HTR-8/SVneo (cell line): ENCODE data around the gene CYTH4.

Experiments
- DNase-seq: peaks from one replicate; pipeline ENCODE4 v3.0.0; 2011; ENCODE audit warnings: low spot score, mixed read lengths; ENCODE audit not compliant: insufficient read length
- FAIRE-seq: peaks from 2 replicates; lab custom pipeline; 2011; peaks lifted over from hg19 to GRCh38; lab: Jason Lieb, UNC

The CYTH4 gene

DNA sequence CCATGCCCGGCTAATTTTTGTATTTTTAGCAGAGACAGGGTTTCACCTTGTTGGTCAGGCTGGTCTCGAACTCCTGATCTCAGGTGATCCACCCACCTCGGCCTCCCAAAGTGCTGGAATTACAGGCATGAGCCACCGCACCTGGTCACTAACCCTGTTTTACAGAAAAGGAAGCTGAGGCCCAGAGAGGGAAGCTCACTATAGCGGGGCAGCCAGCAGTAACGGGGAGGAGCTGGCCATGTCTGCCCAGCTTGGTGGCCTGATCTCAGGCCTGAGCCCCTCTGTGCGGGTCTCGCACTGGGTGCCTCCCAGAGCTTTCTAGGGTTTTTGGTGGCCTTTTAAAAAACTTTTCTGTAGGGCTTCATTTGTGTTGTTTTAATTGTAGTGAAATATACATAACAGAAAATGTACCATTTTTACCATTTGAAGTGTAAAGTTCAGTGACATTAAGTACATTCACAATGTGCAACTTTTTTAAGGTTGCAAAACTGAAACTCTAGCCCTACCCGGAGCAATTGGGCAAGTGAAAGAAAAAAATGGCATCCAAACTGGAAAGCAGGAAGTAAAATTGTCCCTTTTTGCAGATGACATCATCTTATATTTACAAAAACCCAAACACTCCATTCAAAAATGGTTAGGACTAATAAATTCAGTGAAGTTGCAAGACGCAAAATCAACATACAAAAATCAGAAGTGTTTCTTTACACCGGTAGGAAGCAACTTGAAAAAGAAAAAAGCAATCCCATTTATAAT, 14.5 kb upstream of the CYTH4 start:
- no peak for FAIRE-seq

DNA sequence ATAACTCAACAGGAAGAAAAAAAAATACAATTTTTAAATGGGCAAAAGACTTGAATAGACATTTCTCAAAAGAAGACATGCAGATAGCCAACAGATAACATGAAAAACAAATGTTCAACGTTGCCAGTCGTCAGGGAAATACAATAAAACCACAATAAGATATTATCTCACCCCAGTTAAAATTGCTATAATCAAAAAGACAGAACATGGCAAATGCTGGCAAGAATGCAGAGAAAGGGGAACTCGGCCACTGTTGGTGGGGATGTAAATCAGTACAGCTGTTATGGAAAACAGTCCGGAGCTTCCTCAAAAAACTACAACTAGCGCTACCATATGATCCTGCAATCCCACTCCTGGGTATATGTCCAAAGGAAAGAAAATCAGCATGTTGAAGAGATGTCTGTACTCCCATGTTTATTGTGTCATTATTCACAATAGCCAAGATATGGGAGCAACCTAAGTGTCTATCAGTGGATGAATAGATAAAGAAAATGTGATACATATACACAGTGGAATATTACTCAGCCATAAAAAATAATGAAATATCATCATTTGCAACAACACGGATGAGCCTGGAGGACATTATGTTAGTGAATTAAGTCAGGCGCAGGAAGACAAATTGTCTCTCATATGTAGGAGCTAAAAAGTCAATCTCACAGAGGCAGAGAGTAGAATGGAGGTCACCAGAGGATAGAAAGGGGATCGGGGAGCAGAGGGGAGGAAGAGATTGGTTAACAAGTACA, 12.2 kb upstream of the CYTH4 start:
- FAIRE-seq (no peak), DNase-seq (no peak)

More for the DNA sequence above, 14.5 kb upstream of the CYTH4 start:
- DNase-seq: no peak

DNA sequence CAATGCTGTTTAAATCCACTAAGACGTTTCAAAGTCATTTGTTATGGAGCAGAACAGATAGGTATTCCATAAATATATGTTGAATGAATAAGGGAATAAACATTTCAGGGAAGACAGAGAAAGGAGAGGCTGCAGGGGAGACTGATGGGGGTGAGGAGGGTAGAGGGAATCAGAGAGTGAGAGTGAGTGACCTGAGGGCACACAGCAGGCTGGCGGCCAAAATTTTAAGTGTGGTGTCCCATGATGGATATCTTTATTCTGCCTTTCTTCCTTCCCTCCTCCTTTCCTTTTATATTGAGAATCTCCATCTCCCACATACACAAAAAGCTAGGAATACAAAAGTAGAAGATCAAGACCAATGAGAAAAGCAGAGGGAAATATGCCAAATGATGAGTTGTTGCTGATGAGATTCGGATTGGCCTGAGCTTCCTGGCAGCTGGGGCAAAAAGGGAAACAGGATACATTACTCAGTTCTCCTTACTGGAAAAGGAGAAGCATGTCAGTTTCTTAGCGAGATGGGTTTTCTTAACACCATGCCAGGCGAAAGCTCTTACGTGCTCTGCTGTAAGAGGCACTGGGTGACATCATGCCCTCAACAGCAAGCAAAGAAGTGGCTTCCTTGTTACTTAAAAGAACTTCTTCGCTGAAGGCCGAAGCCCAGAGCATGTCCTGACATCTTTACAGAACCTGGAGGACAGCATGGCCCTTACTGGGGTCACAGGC, 11.2 kb upstream of the CYTH4 start:
- DNase-seq (no peak), FAIRE-seq (no peak)

DNA sequence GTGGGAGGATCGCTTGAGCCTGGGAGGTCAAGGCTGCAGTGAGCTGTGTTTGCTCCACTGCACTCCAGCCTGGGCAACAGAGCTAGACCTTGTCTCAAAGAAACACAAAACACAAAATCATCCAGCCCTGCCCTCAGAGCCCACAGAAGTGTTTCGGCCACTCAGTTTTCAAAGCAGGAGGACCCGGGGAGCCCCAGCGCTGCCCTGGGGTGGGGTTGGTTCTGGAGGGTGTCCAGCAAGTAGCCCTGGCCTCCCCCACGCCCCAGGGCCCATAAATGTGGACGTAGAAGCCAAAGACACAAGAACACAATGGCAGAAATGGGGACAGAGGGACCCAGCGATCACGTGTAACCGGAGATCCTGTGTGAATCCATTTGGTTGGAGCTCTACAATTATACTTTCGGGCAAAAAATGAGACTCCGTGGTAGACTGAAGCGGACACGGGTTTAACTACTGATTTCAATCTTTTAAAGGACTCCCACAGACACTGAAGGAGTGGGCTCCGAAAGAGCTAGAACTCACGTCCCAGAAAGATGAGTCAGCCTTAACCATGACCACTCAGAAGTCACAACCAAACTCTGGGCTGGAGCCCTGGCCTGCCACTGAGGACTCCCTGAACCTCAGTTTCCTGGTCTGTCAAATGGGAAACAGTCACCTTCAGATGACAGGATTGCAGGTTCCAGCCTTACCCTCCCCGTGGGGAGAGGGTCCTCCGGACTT, 9.0 kb upstream of the CYTH4 start:
- DNase-seq (peak; percentile 29), FAIRE-seq (no peak)

DNA sequence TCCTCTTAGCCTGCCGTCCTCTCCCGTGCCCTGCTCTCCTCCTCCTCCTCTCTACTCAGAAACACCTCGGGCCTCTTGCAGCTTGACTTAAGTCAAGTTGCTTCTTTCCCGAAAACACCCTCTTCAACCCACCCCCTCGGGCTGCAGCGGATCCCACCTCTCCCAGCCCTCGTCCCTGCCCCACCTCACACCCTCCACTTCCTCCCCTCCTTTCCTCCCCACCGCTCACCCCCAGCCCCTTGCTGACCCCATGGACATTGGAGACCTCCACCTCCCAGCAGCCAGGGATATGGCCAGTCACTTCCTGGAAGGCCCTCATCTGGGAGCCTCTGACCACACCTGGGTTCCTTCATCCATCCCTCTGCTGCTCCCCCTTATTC, 8.5 kb upstream of the CYTH4 start:
- FAIRE-seq (no peak), DNase-seq (no peak)

DNA sequence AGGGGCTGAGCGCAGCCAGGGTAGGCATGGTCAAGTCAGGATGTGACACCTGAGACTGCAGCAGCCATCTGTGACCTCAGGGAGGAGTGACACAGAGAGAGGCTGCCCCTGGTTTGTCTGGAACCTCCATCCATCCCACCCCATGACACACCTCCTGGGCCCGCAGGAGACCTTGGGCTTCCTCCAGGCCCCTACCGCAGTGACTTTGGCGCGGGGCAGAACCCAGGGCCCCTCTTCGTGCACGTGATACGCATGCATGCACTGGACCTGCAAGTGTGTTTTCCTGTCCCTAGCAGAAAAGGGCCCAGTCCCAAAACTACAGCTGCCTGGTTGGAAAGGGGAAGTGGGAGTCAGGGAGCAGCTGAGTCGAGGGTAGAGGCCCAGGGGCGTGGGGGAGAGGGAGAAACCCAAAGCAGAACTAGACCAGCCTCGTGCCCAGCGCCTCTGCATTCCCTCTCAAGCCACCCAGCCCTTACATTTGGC, 7.9 kb upstream of the CYTH4 start:
- FAIRE-seq (no peak), DNase-seq (no peak)

DNA sequence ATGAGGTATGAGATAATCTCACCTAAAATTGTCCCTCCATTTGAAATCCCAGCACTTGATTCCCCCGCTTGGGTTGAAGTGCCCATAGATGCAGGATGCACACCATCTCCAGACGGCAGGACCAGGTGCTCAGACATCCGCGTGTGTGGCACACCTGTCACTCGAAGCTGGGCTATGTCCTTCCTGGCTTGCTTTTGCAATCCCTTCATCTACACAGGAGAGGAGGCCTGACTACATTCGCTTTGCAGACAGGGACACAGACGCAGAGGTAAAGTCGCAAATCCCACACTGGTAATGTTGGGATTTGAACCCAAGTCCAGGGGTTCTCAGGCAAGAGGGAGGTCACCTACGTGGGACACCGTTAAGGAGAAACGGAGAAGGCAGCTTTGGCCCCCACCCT, 7.2 kb upstream of the CYTH4 start:
- FAIRE-seq (no peak), DNase-seq (no peak)

DNA sequence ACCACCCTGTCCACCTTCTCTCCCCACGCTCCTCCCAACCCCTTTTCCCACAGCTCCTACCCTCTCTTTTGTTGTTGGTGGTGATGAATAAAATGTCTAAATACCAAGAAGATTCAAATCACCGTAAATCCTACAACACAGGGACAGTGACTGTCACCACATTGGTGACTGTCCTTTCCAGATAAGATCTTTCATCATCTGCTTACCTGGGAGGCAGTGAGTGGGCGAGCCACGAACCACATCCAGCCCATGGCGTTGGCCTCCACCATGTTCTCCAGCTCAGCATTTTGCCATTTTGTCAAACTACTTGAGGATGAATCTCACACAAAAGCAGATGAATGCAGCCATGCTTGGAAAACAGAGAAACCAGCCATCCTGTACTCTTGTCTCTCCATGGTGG, 6.7 kb upstream of the CYTH4 start:
- no peak for DNase-seq
- FAIRE-seq: no peak

DNA sequence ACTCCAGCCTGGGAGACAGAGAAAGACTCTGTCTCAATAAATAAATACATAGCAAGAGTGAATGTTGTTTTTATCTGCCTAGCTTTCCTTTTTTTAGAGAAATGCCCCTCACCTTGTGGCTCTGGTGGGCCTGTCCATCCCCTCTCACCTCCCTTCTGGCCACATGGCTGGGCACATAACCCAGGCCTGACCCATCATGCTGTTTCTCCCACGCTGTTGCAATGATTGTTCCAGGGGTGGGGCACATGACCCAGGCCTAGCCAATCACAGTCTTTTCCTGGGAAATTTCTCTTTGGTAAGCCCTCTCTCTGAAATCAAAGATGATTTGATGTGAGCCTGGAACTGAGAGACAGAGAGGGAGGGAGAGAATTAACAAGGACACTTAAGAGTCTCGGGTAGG, 5.5 kb upstream of the CYTH4 start:
- DNase-seq (no peak), FAIRE-seq (no peak)

DNA sequence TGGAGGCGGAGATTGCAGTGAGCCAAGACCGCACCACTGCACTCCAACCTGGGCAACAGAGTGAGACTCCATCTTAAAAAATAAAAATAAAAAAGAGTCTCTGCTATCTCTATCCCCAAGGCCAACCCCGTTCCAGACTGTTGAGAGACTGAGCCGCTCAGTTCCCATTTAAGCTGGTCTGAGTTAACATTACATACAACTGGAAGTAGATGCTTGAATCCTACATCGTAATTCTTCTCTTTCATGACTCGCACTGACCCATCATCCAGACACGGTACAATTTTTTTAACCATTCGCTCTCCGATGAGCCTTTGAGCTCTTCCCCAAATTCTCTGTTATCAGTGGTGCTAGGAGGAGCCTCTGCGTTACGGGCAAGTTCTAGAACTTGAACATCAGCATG, 4.9 kb upstream of the CYTH4 start:
- FAIRE-seq: no peak
- DNase-seq: no peak

DNA sequence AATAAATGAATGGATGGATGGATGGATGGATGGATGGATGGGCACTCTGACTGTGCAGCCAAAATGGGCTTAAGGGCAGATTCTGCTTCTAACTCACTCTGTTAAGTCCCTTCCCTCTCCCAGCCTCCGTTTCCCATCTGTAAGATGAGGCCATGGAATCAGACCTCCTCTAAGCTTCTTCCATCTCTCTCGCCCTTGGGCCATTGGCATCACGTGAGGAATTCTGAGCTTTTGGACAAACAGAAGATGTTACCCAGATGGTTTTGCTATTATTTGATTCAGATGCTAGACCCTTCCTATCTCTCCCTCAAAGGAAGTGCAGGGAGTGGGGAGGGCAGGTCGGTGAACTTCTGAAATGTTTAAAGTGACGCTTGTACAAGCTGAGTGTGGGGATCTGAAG, 4.0 kb upstream of the CYTH4 start:
- no peak for FAIRE-seq

DNA sequence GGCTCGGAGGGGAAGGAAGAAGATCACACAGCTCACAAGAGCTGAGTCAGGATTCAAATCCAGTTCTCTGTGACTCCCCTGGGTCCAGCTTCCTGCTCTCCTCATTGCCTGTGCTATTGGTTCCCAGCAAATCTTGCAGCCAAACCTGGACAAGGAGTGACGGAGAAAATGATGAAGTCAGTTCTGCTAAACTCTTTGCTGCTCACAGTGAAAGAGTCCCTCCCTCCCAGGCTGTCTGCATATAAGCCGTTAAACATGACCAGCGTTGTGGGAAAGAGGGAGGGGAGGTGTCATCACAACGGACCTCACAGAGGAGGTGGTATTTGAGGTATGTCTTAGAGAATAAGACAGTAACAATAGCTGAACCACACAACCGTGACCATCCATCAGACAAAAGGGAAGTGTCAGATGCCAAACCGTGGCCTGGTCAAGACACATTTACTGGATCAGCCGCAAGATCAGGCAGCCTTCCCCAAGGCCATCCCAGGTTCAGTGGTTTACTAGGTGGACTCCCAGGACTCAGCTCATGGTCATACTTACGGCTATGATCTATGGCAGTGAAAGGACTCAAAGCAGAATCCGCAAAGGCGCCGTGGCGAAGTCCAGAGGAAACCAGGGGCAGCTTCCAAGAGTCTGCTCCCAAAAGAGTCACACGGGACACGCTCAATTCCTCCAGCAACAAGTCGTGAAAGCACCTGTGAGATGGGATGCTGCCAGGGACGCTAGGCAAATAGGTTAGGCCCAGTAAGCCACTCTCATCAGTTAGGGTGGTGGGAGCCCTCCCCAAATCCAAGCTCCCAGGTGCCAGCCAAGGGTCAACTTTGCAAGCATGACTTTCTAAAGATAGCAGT, 2.8 kb upstream of the CYTH4 start:
- no peak for DNase-seq
- no peak for FAIRE-seq

More for the DNA sequence above, 4.0 kb upstream of the CYTH4 start:
- DNase-seq: no peak

DNA sequence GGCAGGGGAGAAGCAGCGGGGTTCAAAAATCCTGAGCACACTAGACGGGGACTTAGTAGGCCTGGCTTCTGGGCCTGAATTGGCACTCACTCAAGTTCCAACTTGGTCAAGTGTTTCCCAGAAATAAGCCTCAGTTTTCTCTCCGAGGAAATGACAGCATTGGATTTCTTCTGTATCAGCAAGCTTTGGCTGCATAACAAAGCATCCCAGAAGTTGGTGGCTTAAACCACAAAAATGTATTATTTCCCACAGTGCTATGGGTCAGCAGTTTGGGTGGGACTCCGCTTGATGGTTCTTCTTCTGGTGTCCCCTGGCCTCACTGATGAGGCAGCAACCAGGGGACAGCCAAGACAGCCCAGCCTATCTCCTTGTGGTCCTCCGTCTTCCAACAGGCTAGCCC, 1.6 kb upstream of the CYTH4 start:
- no peak for FAIRE-seq

DNA sequence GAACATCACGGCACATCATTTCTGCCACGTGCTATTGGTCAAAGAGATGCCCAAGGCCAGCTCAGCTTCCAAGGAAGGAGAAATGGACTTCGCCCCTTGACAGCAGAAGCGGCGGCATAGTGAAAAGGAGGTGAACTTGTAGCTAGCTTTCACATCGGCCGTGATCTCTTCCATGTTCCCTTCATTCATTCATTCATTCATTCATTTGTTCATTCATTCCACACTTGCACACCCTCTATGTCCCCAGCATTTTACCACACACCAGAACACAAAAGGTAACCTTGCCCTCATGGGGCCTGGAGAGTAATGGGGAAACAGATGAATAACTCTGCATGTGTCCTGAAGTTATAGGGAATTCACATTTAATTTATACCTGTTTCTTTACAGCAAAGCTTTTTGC, 1.1 kb upstream of the CYTH4 start:
- FAIRE-seq (no peak), DNase-seq (no peak)

More for the DNA sequence above, 1.6 kb upstream of the CYTH4 start:
- DNase-seq: no peak

DNA sequence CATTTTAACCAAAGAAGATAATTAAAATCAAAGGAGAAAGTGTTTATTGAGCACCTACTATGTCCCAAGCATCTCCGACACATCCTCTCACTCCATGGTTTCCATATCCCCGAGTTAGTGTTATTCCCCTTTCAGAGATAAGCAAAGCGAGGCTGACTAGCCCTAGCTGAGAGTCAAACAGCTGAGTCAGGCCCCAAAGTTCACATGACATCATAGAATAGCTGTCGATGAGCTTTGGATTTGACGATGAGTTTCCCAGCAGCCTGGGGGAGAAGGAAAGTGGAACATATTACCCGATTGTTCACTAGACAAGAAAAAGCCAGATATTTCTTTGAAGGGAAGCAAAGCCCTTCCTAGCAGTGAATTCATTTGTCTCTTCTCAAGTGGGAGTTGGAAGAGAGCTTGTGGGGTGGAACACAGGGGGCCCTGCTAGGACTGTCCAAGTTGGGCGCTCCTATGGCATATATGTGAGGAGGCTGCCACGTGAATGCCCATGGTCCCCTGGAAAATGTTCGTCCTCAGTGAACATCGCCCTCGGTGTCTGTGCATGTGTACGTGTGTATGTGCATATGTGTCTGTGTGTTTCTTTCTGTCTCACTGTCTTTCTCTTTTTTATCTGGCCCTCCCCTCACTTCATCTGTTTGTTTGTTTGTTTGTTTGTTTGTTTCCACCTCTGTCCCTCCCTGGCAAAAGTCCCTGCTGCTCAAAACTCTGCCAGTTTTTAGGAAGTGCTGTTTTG, 493 bp upstream of the CYTH4 start:
- no peak for FAIRE-seq
- no peak for DNase-seq

DNA sequence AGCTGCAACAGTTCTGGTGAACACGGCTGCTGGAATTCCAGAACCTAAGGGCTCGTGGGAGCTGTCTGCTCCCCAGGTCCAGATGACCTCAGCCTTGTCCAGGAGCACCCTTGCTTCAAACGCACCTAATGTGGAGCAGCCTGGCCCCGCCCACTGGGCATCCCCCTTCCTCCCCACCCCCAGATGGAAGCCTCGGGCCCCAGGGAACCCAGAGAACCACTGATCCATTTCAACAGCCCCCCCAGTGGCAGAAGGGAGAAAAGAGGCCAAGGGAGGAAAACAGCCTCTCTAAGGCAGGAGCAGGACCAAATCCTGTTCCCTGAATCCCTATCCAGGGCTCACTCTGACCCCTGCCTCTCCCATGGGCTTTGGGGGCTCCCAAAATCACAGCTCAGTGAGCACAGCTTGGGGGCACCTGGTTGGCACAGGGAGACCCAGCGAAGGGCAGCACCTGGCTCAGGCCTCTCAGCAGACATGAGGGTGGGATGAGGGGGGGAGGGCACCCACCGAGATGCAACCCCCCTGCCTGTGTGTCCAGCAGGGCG, 1.2 kb downstream of the CYTH4 start:
- DNase-seq (no peak), FAIRE-seq (no peak)

DNA sequence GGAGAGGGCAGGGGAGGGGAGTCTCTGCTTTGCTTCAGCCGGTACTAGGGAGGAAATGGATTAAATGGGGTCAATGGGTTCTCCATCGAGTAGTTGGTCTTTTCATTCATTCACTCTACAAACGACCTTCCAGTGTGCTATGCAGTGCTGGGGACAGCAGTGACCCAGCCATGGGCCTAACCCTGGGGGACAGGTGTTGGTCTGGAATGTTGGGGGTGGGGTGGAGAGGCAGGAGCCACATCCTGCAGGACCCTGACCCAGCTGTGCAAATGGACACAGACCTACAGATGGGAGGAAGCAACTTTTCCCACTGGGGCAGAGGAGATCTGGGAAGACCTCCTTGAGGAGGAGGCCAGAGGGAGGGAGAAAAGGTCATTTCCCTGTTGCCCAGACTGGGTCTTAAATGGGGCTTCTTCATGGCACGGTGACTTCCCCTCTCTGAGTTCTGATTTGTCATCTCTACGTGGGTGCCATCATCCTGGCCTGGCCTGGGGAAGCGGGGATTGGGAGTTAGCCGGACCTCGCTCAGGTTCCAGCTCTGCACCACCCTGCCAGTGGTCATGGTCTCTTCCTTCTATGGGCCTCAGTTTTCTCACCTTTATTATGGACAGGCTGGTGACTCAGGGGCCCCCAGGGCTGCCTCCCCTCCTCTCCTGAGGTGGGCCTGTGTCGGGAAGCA, 2.0 kb downstream of the CYTH4 start:
- FAIRE-seq (no peak), DNase-seq (no peak)

DNA sequence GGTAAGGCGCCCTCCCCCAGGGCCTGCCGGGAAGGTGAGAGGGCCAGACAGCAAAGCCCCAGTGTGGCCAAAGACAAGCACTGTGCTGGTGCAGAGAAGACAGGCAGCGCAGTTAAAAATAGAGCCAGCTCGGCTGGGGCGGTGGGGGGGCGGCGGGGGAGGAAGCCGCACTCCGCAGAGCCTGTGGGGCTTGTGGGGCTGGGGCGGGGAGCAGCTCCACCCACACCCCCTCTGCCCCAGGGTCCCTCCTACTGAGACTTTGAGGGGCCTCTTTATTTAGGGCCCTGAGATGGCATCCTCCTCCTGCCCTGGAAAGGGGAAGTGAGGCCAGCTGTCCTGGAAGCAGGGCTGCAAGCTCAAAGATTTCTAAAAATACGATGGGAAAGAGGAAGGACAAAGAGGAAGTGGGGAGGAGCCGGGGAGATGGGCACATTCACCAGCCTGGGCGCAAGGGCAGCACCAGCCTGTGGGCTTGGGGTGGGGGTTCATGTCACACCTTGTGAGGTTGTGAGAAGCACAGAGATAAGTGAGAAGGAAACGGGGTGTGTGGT, 2.6 kb downstream of the CYTH4 start:
- FAIRE-seq: no peak

More for the DNA sequence above, 2.6 kb downstream of the CYTH4 start:
- DNase-seq: no peak
